Spleen (tissue), 7 donors: Measurements from ENCODE around the gene COCH.

Experiments
- CTCF ChIP-seq, 11 experiments: fragments of 200-600 bp in 7 of 11; fragments of 450-650 bp in 4 of 11; sonication (generic) in 4 of 11; IDR thresholded peaks in 8 of 11; conservative IDR thresholded peaks in 3 of 11; 1 replicate in 7 of 11; 2 replicates in 4 of 11; pipeline versions ENCODE4 v1.4.0 to v1.8.0; 2016 to 2021; ENCODE audit warnings: antibody characterized with exemption in 11 of 11, inconsistent platforms in 4 of 11, mild to moderate bottlenecking in 1 of 11
- POLR2AphosphoS5 ChIP-seq, 3 donors: sonication (generic); formaldehyde crosslinking; IDR thresholded peaks; one replicate each; pipeline ENCODE4 v1.5.1; 2017; ENCODE audit warnings: antibody characterized with exemption in 3 of 3
- donor health status: DM: no; HTN: no; CAD: no; lungs with moderate emphysema.
- donor health status: DM: no; HTN: no; CAD: no.
- donor health status: DM: no; HTN: no; CAD: no.

- no peak for TF ChIP-seq CTCF (IDR thresholded peaks at IDR 0.05 in 8 of 11, conservative IDR thresholded peaks at IDR 0.05 in 3 of 11)
- TF ChIP-seq POLR2AphosphoS5 (IDR thresholded peaks at IDR 0.05), result no peak
Observed at GRCh38 chr14:30874999-30875787, 834 bp downstream of the COCH start.
